HG03571 (cell line): ENCODE data around the gene CLTC.
A peak's percentile ranks its signal among the peaks of the same experiment; 100 is the strongest.
"Not testable (repeated sequence)": the region's sequence is repeated elsewhere in the genome, so short reads cannot be mapped to it uniquely, and the experiment has no call there.

Experiments used
- ATAC-seq: cut with Tn5 transposase; IDR thresholded peaks from one replicate; pipeline ENCODE4 v1.9.1; 2021; ENCODE audit not compliant: unreplicated experiment

The CLTC gene

DNA sequence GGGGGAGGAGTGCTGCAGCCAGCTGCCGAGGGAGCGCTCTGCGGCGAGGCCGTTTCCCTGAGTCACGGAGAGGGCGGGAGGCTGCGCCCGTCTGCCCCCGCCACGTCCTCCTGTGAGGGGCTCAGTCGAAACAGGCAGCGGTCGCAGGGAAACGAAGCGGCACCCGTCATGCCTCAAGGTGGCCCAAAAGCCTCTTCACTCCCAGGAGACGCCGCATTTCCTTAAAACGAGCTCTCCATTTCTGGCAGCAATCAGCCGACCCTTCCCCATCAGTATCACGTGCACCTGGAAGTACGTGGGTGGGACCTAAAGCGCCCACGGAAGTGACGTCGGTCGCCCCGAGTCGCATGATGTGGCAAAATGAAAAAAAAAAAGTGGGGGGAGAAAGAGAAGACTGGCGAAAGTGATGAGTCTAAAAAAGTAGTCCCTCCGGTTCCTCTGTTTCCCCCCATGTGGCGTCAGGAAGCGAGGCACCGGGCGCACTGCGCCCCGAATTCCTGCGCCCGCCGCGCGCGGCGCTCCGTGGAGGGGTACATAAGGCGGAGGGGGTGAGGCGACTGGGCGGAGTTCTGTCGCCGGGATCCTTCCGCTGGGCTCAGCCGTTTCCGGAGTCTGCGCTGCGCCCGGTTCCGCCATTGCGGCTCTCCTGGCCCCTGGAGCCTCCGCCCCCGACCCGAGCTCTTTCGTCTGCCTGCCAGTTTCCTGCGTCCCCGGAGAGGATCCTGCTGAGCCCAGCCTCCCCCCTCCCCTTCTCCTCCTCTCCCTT, at the start of gene CLTC:
Gene CLTC, plus strand, starts transcription at position 598 of the 766 bp plus-strand sequence. CDS start 237 bp downstream, outside the sequence.
- peak; percentile 70 for ATAC-seq

DNA sequence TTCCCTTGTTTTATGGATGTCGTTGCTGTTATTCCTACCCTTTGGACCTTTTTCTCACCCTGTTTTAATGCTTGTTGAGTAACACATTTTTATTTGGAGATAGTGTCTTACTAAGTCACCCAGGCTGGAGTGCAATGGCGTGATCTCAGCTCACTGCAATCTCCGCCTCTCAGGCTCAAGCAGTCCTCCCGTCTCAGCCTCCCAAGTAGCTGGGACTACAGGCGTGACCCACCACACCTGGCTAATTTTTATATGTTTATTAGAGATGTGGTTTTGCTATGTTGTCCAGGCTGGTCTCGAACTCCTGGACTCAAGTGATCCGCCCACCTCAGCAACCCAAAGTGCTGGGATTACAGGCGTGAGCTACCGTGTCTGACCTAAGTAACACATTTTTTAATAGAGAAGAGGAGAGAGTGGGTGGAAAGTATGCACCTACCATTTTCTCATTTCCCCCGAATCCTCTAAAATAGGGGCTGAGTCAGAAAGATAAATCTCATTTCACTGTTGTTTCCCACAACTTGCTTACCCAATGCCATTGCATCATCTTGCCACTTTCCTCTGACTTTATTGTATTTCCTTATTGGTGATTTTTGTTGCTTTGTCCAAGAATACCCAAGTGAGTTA, 47.3 kb upstream of the CLTC start:
- no peak for ATAC-seq

DNA sequence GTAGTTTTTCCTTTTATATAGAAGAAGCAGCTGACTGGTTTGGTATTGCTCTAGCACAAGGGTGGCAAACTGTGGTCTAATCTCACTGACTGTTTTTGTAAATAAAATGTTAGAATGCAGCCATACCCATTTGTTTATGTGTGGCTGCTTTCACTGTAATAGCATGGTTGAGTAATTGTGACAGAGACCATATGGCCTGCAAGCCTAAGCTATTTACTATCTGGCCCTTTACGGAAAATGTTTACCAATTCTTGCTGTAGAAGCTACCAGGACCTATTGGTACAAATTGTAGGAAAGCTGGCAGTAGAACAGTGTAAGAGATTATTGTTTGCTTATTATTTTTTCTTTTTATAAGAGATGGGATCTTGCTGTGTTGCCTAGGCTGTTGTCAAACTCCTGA, 35.5 kb upstream of the CLTC start:
- not testable (repeated sequence) for ATAC-seq

DNA sequence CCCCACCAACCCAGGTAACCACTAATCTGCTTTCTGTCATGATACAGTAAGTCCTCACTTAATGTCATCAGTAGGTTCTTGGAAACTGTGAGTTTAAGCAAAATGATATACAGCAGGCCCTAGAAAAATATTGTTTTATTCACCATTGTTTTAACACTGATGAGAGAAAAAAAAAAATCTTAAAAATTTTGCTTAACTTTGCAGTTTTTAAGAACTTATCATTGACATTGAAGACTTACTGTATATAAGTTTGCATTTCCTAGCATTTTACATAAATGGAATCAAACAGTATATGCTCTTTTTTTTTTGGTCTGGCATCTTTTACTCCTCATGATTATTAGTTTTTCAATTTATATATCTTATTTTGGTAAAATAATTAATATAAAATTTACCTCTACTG, 19.5 kb upstream of the CLTC start:
- no peak for ATAC-seq

DNA sequence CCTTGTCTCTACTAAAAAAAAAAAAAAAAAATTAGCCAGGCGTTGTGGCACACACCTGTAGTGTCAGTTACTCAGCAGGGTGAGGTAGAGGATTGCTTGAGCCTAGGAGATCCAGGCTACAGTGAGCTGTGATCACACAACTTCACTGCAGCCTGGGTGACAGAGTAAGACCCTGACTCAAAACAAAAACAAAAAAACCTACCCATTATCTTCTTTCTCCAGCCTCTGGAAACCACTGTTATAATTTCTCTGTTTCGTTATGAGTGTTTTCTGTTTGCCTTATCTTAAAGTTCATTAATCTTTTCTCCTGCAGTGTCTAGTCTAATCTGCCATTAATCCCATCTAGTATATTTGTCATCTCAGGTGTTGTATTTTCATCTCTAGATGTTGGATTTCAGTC, 18.6 kb upstream of the CLTC start:
- ATAC-seq, result no peak

DNA sequence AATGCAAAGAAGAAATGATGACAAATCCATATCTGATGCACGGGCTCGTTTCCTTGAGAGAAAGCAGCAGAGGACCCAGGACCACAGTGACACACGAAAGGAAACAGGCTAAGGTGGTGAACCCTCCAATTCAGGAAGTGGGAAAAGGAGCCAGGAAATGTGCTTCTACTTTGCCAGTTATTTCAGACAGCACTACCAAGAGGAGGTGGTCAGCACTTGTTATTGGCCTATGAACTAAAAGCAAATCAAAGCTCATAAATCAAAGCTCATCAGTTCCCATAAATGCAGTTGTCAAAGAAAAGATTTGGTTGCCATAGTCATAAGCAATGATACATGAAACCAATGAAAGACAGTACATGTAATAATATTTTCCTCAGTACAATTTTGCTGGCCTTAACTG, 12.6 kb upstream of the CLTC start:
- no peak for ATAC-seq

DNA sequence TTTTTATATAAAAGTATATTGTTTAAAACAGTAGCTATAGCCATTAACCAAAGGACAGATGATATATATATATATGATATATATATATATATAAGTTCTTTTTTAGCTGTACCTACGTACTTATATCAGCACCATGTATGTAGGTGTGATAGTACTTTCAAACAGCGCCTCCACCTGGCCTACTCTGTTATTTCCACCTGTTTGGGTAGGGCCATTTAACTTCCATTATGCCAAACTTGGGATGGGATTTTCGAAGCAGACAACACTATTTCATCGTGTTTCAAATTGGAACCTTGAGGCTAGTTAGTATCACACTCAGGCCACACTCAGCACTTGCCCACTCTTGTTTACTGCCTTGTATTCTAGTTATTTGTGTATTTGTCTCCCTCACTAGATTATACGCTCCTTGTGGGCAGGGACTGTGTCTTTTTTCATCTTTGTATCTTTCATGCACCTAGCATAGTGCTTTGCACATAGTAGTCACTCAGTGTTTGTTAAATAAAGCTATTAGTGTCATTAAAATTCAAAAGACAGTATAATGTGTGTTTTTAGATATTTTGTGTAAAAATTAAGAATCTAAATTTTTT, 11.8 kb upstream of the CLTC start:
- ATAC-seq, result no peak

DNA sequence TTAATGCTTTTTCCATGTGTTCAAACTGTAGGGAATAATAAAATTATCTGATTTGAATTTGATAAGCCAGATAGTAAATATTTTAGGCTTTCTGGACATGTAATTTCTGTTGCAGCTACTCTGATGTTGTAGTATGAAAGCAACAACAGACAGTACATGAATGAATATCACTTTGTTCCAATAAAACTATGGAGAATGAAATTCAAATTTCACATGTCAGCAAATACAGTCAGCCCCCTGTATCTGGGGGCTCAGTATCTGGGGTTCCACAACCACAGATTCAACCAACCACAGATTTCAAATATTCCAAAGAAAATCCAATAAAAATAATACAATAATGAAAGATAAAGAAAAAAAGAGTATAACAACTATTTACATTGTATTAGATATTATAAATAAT, 8.2 kb upstream of the CLTC start:
- no peak for ATAC-seq

DNA sequence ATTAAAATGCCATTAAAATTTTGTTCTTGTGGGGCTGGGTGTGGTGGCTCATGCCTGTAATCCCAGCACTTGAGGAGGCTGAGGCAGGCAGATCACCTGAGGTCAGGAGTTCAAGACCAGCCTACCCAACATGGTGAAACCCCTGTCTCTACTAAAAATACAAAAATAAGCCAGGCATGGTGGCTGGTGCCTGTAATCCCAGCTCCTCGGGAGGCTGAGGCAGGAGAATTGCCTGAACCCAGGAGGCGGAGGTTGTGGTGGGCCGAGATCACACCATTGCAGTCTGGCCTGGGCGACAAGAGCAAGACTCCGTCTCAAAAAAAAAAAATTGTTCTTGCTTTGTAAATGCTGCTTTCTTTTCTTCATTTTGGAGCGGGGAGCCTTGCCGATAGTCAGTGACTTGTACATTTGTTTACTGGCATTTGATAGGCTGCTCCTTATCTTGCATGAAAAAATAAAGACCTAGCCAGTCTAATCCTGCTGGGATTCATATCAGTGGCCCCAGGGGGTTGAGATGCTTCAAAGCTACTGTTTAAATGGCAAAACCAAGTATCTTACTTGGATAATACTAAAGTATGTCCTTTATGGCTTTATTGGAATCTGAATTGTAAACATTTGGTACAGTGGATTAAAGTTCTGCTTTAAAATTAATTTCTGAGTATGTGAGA, 3.3 kb upstream of the CLTC start:
- no peak for ATAC-seq

DNA sequence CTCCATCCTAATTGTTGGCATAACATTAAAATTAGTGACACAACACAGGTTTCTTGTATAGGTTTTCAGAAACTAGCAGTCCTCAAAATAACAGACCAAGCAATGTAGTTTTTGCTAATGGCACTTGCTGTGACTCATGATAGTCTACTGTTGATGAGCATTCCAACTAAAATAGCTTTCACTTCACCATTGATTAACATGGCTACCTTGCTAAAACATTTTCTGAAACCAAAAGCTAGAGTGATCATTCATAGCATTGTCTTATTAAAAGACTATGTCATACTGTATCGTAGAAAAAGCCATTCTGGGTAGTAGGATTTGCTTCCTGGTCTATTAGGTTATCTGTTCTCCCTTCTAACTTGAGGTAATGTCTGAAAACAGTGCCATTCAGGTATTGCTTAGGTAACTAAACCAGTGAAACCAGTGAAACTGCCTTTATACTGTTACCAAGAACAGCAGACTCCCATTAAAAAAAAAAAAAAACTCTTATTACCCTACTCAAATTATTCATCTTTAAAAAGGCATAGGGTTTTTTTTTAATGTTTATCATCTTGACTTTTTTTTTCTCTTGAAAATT, 2.5 kb upstream of the CLTC start:
- ATAC-seq, result no peak

DNA sequence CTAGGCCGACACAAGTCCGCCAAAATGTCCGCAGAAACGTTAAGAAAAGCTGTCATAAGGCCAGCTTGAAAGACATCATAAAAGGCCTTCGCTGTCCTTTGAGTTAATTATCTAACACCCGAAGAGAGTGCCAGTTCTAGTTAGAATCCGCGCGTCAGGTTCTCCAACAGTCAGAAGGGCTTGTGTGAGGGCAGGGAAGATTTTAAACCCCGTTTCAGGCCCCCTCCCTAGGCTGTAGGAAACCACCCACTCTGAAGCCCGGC, 729 bp upstream of the CLTC start:
- no peak for ATAC-seq

DNA sequence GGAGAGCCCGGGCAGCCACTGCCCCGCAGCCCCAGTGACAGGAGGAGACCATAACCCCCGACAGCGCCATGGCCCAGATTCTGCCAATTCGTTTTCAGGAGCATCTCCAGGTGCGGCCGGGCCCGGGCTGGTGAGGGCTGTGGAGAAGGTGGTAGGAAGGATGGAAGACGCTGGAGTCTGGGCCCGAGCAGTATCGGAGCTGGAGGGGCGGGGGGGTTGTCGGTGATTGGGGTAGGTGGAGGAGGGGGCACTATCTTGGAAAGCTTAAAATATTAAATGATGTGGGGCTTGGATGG, 317 bp downstream of the CLTC start:
- ATAC-seq, result no peak

DNA sequence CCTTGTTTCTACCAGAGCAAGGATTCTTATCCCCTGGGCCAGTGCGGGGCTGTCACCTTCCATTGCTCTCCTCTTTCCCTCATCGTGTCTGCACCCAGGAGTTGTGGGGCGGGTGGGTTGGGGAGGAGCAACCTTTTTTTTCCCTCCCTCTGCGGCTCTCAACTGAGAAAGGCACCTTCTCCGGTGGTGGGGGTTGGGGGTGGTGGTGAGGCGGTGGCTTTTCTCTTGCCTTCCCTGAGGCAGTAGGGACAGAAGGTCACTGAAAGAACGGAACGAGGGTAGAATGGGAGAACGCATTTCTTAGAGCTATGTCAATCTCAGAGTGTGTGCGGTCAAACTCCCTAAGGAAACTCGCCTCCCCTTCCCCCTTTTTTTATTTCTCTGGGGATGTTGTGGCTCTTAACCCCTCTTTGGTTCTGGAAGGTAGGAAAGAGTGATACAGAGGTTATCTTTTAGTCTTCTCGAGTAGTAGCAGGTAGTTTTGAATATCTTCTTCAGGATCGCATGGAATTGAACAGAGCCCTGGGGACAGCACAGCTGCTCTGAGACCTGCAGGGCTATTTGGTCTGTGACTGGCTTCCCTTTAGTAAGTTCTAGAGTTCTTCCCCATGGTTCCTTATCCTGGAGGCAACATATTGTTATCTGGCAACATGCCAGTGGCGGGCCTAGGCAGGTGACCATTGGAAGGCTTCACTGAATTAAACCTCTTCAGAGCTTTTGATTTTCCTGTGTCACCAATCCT, 994 bp downstream of the CLTC start:
- no peak for ATAC-seq

DNA sequence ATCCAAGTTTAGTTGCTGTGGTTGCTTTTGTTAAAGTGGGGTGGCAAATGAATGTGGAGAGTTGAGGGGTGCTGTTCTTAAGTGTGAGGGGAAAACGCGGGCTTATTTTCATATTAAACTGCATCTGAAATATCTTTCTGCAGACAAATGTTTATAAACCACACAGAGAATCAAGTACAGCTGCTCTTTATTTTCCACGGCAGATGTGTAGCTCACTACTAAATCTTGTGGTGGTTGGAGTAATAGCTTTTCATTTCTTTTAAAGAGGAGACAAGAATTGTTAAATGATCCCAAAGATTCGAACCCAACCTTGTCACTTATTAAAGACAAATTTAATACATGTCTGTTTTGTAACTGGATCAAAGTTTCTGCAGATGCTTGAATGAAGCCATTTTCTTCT, 2.1 kb downstream of the CLTC start:
- no peak for ATAC-seq

DNA sequence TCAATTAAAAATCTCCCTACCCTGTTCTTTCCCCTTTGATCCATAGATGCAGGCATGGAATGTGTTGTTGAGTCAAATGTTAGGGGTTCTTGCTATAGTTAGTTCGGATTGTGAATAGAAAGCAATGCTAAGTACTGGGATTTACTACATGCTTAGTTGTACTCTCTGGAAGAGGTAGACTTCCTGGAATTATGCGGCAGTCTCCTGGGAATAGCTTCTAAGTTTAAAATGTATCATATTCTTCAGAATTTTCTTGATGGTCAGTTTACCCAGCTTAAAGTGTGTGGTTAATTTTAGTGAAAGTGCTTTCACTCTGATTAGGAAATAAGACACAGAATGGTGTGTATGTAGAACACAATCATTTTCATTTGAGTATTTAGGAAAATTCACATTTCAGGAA, 3.5 kb downstream of the CLTC start:
- ATAC-seq, result no peak

DNA sequence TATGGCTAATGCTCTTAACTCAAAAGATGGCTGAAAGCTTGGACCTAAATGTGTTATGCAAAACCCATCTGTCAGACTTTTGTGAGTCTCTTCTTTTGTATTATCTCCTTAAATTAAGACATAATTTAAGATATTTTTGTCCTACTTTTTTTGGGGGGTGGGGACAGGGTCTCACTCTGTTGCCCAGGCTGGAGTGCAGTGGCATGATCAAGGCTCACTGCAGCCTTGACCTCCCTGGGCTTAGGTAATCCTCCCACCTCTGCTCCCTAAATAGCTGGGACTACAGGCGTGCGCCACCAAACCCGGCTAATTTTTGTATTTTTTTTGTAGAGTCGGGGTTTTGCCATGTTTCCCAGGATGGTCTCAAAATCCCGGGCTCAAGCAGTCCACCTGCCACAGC, 7.1 kb downstream of the CLTC start:
- ATAC-seq, result no peak

DNA sequence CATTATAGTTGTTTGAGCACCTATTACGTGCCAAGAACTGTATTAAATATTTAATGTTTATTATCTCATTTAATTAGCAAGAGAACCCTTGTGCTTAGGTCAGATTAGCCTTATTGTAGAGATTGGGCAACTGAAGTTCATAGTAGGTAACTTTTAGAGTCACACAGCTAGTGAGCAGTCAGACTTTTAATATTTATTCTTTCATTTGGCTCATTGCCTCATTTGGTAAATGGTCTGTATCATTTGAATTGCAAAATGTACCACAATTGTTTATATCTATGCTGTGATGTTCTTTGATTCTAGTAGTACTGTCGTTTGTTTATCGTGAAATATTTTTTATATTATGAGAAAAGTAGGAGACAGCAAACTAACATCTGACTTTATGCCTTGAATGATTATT, 7.6 kb downstream of the CLTC start:
- ATAC-seq, result no peak

DNA sequence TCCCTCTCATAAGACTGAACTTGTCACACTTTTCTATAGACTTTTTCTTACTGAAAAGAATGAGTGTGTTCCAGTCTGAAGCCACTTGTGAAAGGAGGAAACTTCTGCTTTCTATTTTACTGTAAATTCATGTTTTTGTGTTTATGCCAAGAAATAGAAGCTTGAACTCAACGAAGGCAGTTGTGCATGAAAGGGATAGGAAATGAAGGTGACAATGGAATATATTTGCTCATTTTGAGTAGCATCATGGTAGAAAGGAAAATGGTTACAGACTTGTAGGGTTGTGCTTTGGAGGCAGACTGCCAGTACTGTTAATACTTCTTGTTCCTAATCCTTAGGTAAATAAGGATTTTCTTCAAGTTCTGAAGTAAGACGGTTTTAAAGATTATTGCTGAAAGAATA, 8.1 kb downstream of the CLTC start:
- no peak for ATAC-seq

DNA sequence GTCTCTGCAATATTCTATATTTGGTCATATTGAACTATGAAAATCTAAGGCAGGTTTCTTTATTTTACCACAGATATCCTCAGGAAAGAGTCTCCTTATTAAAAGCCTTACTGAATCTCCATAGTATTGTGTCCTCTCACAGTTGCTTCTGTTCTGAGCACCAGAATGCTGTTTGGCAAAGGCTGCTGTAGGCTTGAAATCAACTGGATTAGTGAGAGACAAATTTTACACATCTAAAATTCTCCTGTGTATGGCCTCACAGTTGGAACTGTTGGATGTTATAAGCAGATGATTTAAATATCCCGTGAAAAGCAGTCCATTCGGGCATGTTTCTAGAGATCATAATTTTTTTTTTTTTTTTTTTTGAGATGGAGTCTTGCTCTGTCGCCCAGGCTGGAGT, 9.5 kb downstream of the CLTC start:
- no peak for ATAC-seq

DNA sequence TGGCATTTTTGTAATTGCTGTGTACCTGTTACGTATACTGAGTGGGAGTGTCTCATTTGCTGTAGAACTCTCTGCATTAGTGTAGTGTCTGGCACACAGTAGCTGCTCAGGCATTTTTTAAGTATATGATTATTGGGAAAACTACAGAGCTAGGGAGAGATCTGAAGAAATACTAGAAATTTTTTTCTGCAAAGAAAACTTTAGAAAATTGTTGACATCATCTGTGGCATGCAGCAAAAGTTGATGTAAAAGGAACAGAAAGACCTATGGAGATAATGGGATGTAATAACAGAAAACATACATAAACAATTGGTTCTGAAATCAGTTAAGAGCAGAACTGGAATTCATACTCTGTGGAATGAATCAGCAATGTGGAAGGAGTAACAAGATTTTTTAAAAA, 11.6 kb downstream of the CLTC start:
- no peak for ATAC-seq

DNA sequence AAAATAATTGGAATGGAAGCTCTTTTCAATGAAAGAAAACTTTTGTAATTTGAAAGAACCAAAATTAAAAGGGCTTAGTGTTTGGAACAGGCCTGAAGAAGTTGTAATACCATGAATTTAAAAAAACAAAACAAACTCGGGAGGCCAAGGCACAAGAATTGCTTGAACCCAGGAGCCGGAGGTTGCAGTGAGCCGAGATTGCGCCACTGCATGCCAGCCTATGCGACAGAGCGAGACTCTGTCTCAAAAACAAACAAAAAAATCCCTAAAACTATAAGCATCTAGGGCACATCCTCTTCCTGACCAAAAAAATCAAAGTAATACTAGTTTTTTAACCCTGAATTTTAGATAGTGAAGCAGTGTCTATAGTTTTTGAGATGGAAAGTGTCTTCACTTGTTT, 12.7 kb downstream of the CLTC start:
- ATAC-seq, result no peak
